Keratinocyte (primary cell): ENCODE results near the gene ASIC2. TPM values are rescaled to one million over a fixed set of nuclear protein-coding genes. Genes with fewer than 3 reads are reported as not detected.
A peak's percentile ranks its signal among the peaks of the same experiment; 100 is the strongest.

Source experiments
- DNase-seq: peaks from one replicate; pipeline ENCODE4 v3.0.0-alpha.2; 2011; ENCODE audit warnings: low read depth, missing footprints, low spot score
- FAIRE-seq: peaks from 2 replicates; lab custom pipeline; 2011; peaks lifted over from hg19 to GRCh38; lab: Jason Lieb, UNC
- H2AFZ ChIP-seq: 2 replicates; pipeline ENCODE4 v1.6.0; 2012; ENCODE audit warnings: low read length, control low read depth, inconsistent platforms; ENCODE audit not compliant: control insufficient read depth
- H3K27ac ChIP-seq: 2 replicates; pipeline ENCODE4 v1.5.1; 2011; ENCODE audit warnings: low read length; ENCODE audit not compliant: control insufficient read depth, insufficient read depth
- H3K27me3 ChIP-seq: 3 replicates; pipeline ENCODE4 v1.6.0; 2011; ENCODE audit warnings: low read length; ENCODE audit not compliant: control insufficient read depth, insufficient read depth; ENCODE audit errors: extremely low read depth
- H3K36me3 ChIP-seq, 2 experiments: 2 replicates in 1 of 2; 3 replicates in 1 of 2; pipeline ENCODE4 v1.5.1; 2011; ENCODE audit warnings: low read length in 2 of 2, mild to moderate bottlenecking in 1 of 2; ENCODE audit not compliant: control insufficient read depth in 2 of 2, insufficient read depth in 2 of 2; ENCODE audit errors: extremely low read depth in 1 of 2
- H3K4me1 ChIP-seq: 3 replicates; pipeline ENCODE4 v1.5.1; 2011; ENCODE audit warnings: low read length; ENCODE audit not compliant: control insufficient read depth, insufficient read depth; ENCODE audit errors: extremely low read depth
- H3K4me2 ChIP-seq: 3 replicates; pipeline ENCODE4 v1.6.0; 2011; ENCODE audit warnings: low read depth, low read length; ENCODE audit not compliant: control insufficient read depth, insufficient read depth; ENCODE audit errors: extremely low read depth
- H3K4me3 ChIP-seq, 3 experiments: fragments of 200-600 bp in 1 of 3; sonication (generic) in 1 of 3; 2 replicates in 2 of 3; 3 replicates in 1 of 3; pipeline ENCODE4 v1.5.1; 2011 to 2016; ENCODE audit warnings: low read length in 3 of 3, mild to moderate bottlenecking in 3 of 3, control low read depth in 2 of 3, inconsistent platforms in 1 of 3, low read depth in 1 of 3, mixed read lengths in 1 of 3, mixed run types in 1 of 3, moderate library complexity in 1 of 3; ENCODE audit not compliant: control insufficient read depth in 2 of 3, insufficient read depth in 2 of 3; ENCODE audit errors: extremely low read depth in 1 of 3
- H3K79me2 ChIP-seq: 2 replicates; pipeline ENCODE4 v1.6.0; 2012; ENCODE audit warnings: low read length; ENCODE audit not compliant: control insufficient read depth, insufficient read depth
- H3K9ac ChIP-seq: 3 replicates; pipeline ENCODE4 v1.6.0; 2011; ENCODE audit warnings: low read length; ENCODE audit not compliant: control insufficient read depth, insufficient read depth; ENCODE audit errors: extremely low read depth
- H3K9me1 ChIP-seq: 3 replicates; pipeline ENCODE4 v1.6.0; 2011; ENCODE audit warnings: low read length; ENCODE audit not compliant: control insufficient read depth, insufficient read depth; ENCODE audit errors: extremely low read depth
- H3K9me3 ChIP-seq: 2 replicates; pipeline ENCODE4 v1.5.1; 2012; ENCODE audit warnings: low read depth, low read length; ENCODE audit not compliant: control insufficient read depth
- H4K20me1 ChIP-seq: 3 replicates; pipeline ENCODE4 v1.6.0; 2011; ENCODE audit warnings: low read length; ENCODE audit not compliant: control insufficient read depth, insufficient read depth; ENCODE audit errors: extremely low read depth
- EZH2 ChIP-seq: IDR thresholded peaks from one replicate; pipeline ENCODE4 v1.6.1; 2012; ENCODE audit warnings: inconsistent platforms, mild to moderate bottlenecking, low read length, moderate library complexity
- dilution Hi-C: fragments of 300-500 bp; cut with MboI; formaldehyde crosslinking; loops from one replicate; pipeline ENCODE4 v1.7.0; 2020; ENCODE audit warnings: low sequenced_read_pairs; ENCODE audit not compliant: extremely low pct_ligation_motif_present
- polyA plus RNA-seq, 5 experiments: library from polyadenylated mRNA; depleted of rRNA in 3 of 5; stranded (reverse) in 3 of 5; stranded (forward) in 1 of 5; unstranded in 1 of 5; fragments of >200 nt; gene quantifications; 1 replicate in 1 of 5; 2 replicates in 3 of 5; 3 replicates in 1 of 5; pipeline versions ENCODE4 v1.2.1 to v1.2.3, GENCODE V29; 2011 to 2012; ENCODE audit warnings: missing spikeins in 2 of 5, low read depth in 1 of 5, low replicate concordance in 1 of 5
- TF ChIP-seq, protein P1 (sequence below), 3 experiments: IDR thresholded peaks in 1 of 3; conservative IDR thresholded peaks in 1 of 3; optimal IDR thresholded peaks in 1 of 3; 2 replicates in 2 of 3; 3 replicates in 1 of 3; pipeline versions ENCODE3 to v1.5.1; 2011; ENCODE audit warnings: low read length in 3 of 3, mild to moderate bottlenecking in 3 of 3, moderate library complexity in 2 of 3, control low read depth in 1 of 3, inconsistent platforms in 1 of 3; ENCODE audit not compliant: insufficient read depth in 2 of 3; ENCODE audit errors: extremely low read depth in 1 of 3

Gene ASIC2
- polyA plus RNA-seq, 1 donor (not counting 4 experiments of a cell fraction or from before 2014, with no cell fraction given): not detected

DNA sequence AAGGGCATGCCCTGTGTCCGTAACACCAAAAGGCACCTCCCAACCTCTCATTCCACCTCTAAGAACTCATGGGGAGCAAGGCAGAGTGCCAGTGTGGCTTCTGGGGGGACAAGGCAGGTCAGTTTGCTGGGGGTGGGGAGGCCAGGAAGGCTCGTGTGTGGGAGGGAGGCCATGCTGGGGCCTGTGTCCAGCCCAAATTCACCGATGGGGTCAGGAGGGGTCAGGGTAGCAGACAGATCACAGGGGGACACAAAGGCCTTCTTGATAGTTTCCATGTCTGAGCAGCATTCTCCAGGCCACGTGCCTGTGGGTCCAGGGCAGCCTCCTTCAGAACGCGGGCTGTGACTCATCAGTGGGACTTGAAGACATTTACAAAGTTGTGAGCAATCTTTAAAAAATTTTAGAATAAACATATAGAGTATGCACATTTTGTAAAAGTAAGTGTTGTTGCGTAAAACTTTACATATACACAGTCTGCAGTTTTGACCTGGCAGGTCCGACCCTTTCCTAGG is 280.5 kb downstream of the ASIC2 start:
- Histone ChIP-seq H3K9me3 (no peaks in the 10 kb centered on the region), H3K79me2 (no peaks in the 10 kb centered on the region), H3K4me3 (no peak overlapping the region), H3K9me1 (no peaks in the 10 kb centered on the region), H3K27me3 (no peaks in the 10 kb centered on the region), H3K4me1 (peaks cover 17% of the 10 kb centered on the region), H3K4me2 (no peak overlapping the region), H2AFZ (peak overlapping the region; percentile 34), H4K20me1 (no peaks in the 10 kb centered on the region), H3K36me3 (no peaks in the 10 kb centered on the region), H3K27ac (no peak overlapping the region), H3K9ac (no peak overlapping the region)
- TF ChIP-seq EZH2: no peak
- TF ChIP-seq, protein P1, sequence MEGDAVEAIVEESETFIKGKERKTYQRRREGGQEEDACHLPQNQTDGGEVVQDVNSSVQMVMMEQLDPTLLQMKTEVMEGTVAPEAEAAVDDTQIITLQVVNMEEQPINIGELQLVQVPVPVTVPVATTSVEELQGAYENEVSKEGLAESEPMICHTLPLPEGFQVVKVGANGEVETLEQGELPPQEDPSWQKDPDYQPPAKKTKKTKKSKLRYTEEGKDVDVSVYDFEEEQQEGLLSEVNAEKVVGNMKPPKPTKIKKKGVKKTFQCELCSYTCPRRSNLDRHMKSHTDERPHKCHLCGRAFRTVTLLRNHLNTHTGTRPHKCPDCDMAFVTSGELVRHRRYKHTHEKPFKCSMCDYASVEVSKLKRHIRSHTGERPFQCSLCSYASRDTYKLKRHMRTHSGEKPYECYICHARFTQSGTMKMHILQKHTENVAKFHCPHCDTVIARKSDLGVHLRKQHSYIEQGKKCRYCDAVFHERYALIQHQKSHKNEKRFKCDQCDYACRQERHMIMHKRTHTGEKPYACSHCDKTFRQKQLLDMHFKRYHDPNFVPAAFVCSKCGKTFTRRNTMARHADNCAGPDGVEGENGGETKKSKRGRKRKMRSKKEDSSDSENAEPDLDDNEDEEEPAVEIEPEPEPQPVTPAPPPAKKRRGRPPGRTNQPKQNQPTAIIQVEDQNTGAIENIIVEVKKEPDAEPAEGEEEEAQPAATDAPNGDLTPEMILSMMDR (optimal IDR thresholded peaks at IDR 0.05 in 1 of 3, IDR thresholded peaks at IDR 0.05 in 1 of 3, conservative IDR thresholded peaks at IDR 0.05 in 1 of 3; ENCODE audit: extremely low read depth in 1 of 3, insufficient read depth in 2 of 3, low read length in 3 of 3): no peak
- dilution Hi-C loops: no loop called here
- peak; percentile 39 for FAIRE-seq
- peak; percentile 46 for DNase-seq

DNA sequence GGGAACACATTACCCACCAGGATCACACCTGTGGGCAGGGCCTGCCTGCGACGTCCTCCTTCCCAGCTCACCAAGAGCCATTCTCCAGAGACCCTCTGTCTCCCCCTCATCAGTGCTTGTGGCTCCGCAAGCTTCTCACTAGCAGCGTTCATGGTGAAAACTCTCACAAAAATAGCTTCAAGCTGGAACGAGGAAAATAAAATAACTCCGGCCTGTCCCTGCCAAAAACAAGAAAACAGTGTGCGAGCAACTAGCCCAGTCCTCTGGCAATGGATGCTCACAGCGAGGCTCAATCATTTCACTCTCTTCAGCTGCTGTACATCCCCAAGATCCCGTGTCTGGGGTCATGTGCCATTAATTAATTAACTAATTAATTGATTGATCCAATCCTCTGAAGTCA is 283.5 kb downstream of the ASIC2 start:
- Histone ChIP-seq H2AFZ (no peak overlapping the region), H3K36me3 (no peaks in the 10 kb centered on the region), H3K27me3 (no peaks in the 10 kb centered on the region), H3K27ac (no peak overlapping the region), H3K79me2 (no peaks in the 10 kb centered on the region), H3K4me3 (no peak overlapping the region), H3K4me1 (peaks cover 11% of the 10 kb centered on the region), H3K9me1 (no peaks in the 10 kb centered on the region), H4K20me1 (no peaks in the 10 kb centered on the region), H3K9me3 (no peaks in the 10 kb centered on the region), H3K9ac (no peak overlapping the region), H3K4me2 (no peak overlapping the region)
- DNase-seq: no peak
- TF ChIP-seq, protein P1 (optimal IDR thresholded peaks at IDR 0.05 in 1 of 3, IDR thresholded peaks at IDR 0.05 in 1 of 3, conservative IDR thresholded peaks at IDR 0.05 in 1 of 3; ENCODE audit: extremely low read depth in 1 of 3, insufficient read depth in 2 of 3, low read length in 3 of 3): no peak
- TF ChIP-seq EZH2: no peak
- no peak for FAIRE-seq
- dilution Hi-C loops: no loop called here
